Left renal cortex interstitium (tissue), 4 donors: Measurements from ENCODE around the gene ATRNL1. TPM values are rescaled to one million over a fixed set of nuclear protein-coding genes. Genes with fewer than 3 reads are reported as not detected.
A peak's percentile ranks its signal among the peaks of the same experiment; 100 is the strongest.

Experiments
- DNase-seq, 4 donors: peaks; one replicate each; pipeline ENCODE4 v3.0.0-alpha.2; 2013; ENCODE audit warnings: low read depth in 4 of 4, low spot score in 2 of 4, missing footprints in 1 of 4
- polyA plus RNA-seq, 4 donors: library from polyadenylated mRNA; unstranded; fragments of 120-200 nt; gene quantifications; one replicate each; pipeline ENCODE4 v1.2.1, GENCODE V29; 2013; ENCODE audit not compliant: insufficient read length in 4 of 4

ATRNL1 gene
- polyA plus RNA-seq, 4 donors = 23.7 to 33.2 (median 28.1) TPM

DNA sequence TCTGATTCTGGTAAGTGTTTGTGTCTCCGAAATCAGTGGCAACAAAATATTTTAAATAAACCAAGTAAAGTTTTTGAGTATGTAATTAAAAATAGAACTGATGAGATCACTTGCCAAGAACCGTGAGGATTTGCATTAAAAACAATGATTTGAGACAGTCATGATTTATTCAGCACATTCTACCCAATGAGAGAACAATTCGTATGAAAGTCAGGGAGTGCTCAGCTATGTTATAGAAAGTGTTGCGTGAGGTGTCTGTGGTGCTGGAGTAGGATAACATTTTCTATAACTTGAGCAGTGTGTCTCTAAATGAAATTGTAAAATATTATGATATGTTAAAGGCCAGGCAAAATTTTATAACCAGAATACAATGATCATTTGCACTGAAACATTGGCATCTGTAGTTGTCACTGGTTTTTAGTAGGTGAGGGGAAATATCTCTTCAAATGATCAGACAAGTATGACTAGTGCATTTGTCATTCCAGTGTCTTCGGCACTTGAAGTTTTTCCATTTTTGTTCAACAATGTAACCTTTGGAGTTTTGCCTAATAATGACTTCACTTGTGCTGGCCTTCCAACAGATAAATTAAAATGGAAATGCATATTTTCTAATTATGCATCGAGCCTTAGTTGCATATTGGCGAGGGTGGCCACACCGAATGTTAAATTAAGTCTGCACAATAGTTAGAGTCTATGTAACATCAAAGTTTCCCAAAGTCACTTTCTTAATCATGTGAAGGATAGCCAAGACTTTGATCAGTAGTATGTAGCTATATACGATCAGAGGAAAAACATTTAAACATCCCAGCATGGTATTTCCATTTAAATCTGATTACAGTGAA, 844.0 kb downstream of the ATRNL1 start:
- no peak for DNase-seq

DNA sequence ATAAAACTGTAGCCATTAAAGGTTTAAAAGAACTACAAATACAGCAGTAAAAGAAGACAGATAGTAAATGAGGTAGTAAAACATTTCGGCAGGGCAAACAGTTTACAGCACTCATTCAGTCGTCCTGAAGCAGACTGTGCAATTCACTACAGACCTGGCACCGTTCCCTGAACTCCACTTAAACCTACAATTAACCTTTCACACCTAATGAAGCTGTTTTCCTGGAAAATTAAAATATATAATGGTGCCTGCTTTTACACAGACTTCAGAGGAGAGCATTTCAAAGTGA, 844.5 kb downstream of the ATRNL1 start:
- DNase-seq = peak in 1 of 4 donors; percentile 15

DNA sequence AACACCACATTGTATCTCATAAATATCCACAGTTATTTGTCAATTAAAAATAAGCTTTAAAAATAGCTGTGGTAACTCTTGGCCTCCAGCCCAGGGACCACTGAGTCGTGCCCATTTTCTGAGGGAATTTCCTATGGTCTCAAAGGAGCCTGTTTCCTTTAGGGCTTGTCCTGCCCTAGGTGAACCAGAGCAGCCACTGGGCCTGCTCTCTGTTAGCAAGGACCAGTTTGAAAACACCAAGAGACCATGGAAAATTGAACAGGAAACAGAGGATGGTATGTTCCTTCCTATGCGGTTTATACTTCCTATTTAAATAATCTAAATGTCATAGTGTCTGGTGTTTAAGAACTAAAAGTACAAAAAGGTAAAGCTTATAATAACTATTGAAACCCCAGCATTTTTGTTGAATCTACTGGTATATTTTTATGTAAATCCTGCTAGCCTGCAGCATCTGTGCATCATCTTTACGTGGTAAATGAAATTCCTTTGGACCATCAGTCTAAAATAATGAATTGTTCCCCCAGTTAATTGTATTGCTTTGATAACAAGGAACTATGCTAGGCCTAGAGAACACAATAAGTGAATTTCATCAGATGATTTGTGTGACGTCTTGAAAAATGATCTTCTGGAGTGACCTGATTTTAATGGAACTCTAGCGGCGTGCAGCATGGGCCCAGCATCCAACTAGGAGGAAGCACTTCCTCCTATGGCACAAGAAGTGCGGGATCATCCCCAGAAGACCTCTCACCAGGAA, 846.1 kb downstream of the ATRNL1 start:
- DNase-seq = no peak

GRCh38 chr10:115941361-115941771, 848.2 kb downstream of the ATRNL1 start:
- peak in 1 of 4 donors; percentile 25 for DNase-seq

DNA sequence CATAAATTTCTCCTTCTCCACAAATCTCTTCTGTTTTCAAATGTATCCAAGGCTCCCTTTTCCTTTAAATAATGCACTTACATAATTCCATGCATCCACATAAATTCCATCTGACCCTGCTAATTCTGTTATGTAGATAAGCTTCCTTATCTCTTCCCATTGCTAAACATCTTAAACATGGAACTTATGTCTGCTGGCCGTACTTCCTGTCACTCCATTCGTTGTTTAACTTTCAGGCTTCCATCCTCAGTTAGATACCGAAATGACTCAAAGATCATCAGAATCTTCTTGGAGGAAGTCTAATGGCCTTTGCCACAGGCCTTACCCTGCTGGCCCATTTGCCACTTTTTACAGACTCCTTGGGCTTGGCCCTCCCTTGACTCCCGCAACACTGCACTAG, 848.9 kb downstream of the ATRNL1 start:
- no peak for DNase-seq

- no peak for DNase-seq
Measured at GRCh38 chr10:115944538-115944937, 851.4 kb downstream of the ATRNL1 start.

DNA sequence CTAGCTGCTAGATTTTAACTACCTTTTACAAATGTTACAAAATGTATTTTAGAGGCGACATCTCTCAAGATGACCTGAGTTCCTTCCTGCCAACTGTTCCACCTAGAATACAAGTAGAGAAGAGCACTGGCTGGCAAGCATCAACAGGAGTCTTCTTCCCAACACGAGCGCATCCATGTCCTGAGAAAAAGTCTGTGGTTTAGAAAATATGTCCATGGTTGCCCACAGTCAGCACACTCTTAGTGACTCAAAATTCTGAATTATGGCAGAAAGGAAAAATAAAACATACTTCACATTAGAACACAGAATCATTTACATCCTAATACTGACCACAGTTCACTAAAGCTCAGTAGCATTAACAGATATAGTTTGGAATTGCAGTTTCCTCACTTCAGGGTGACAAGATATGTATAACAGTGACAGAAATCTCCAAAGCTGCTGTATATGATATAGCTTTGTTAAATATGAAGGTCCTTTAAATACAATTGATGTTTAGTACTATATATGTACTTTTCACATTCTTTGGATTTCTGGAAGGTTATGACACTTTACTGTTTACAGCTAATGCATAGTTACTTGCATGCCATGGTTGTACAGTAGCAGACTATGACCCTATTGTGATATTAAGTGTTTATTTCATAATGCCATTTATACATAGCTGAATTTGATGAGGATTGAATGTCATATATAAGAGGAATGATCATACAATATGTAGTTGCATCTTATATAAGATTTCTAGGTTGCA, 852.7 kb downstream of the ATRNL1 start:
- DNase-seq = no peak

DNA sequence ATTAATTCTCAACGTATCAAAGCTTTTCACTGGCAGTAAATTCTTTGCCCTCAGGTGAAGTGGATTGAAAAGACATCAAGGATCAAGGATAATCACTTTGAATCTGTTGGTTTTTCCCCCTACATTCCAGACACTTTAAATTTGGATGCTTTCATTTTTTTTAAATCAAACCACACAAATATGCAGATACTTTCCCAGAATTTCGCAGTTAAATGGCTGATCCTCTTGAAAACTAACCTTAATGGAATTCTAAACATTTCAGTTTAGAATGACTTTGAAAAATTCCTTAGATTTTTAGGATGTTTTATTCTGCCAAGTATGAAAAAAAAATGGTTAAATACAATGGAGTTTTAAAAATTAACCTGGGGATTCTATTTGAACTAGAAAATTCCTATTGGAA, 853.9 kb downstream of the ATRNL1 start:
- DNase-seq = no peak

DNA sequence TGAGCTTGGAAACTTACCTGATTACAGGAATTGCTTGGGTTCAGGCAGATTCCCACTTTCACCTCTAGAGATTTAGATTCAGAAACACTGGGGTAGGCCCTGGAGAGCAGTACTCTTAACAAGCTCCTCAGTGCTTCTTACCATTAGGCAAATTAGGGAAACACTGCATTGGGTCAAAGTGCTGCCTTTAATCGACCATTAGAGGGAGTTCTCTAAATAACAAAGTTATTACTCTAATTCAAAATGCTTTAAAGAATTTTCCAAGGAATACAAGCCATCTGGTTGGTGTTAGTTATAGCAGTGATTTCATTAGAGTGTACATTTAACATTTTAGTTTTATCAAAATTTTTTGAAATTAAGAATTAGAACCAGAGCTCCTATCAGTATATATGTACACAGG, 855.3 kb downstream of the ATRNL1 start:
- no peak for DNase-seq

GRCh38 chr10:115949282-115949844, 856.2 kb downstream of the ATRNL1 start:
- DNase-seq = no peak

- no peak for DNase-seq
Measured at GRCh38 chr10:115950320-115950719, 857.2 kb downstream of the ATRNL1 start.

DNA sequence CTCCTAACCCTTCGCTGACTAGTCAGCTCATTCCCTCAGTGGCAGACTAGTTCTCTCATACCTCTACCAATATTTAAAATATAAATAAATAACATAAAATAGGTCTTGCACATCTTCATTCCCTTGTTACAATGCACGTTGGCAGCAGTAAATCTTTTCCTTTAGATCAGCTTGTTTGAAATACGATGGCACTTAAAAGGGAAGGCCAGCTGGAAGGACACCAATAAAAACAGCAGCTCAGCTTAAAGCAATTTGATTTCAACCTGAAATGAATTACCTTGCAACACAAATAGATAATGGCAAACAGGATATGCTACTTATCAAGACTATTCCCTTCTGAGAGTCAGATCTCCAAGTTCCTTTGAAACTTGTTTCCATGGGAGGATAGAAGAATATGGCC, 858.1 kb downstream of the ATRNL1 start:
- DNase-seq = no peak

DNA sequence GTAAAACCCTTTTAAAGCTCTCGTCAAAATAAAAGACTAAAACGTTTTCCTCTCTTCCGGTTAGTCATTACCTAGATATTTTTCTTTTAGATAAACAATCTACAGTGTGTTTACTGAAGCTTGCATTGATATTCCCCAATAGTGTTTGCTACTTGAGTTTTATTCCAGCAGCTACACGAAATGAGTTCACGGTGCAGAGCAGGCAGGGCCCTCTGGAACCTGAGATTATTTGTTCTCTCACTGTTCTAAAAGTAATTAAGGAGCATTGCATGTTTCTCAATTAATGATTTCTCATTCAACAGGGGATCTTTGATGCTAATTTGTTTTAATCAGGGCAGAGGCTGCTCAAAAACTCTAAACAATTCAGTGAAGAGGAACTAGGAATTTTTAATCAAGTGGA, 860.1 kb downstream of the ATRNL1 start:
- no peak for DNase-seq

DNA sequence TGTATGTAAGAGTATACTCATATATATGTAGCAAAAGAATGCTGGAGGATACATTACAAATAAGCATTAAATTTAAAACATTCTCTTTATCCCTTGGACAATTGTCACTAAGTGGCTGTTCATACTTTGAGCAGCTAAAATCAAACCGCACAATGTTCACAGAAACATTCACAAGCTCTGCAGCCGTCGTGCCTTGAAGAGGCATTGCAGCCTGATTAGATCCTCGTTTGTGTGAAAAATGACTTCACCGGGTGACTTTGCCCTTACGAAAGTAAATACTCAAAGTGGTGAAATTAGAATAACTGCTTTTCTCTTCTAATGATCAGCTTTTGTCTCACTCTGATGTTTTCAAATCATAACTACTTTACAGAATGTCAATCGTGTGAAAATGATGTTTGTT, 860.8 kb downstream of the ATRNL1 start:
- no peak for DNase-seq

- no peak for DNase-seq
Measured at GRCh38 chr10:115956225-115957011, 863.3 kb downstream of the ATRNL1 start.

DNA sequence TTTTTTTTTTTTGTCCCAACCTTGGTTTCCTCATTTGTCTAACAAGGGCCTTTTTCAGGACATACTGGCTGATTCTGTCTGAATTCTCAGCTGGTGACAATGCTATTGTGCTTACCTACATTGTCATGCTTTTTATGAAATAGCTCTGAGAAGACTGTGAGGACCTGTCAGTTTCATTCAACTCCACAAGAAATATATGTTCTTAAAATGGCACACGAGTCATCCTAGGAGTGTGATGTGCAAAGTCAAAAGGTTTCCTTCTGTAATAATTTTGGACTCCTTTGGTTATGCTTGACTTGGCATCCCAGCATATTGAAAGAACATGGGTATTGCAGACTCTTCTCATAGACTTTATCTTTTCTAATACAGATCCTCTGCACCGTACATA, 863.8 kb downstream of the ATRNL1 start:
- no peak for DNase-seq

GRCh38 chr10:115957786-115958442, 864.7 kb downstream of the ATRNL1 start:
- DNase-seq = no peak

- no peak for DNase-seq
Measured at GRCh38 chr10:115963848-115964247, 870.7 kb downstream of the ATRNL1 start.

DNA sequence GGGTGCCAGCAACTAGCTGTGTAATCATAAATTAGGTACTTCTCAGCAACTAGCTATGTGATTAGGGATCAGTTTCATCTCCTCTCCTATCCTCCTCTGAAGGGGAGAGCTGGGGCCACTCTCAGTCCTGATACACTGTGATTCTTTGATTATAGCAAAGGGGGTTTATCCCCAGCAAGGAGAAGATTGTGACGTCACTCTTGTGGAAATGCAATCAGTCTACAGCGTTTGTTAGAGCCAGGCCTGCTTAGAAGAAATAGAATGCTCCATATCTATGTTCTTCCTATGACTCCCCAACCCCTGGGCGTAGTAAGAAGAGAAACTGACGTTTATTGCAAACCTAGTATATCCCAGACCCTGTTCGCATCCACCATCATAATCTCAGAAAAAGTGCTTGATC, 871.7 kb downstream of the ATRNL1 start:
- no peak for DNase-seq

DNA sequence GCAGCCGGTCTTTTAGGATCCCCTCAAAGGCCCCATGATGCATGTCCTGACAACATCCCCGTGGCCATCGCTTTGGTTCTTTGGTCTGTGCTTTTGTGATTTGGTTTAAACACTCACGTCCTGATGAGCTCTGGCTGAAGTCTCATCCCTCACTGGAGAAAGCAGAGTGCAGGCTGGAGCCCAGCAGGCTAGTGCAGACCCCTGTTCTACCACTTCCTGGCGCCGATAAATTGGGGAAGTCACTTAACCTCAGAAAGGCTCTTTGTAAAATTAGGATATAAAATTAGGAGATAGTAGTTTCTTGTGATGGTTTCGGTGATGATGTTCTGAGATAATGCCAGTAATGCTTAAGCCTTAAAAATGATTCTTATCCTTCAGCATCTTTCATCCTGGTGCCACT, 872.2 kb downstream of the ATRNL1 start:
- no peak for DNase-seq
